ENCODE results near the gene AKIRIN2. TPM values are rescaled to one million over a fixed set of nuclear protein-coding genes. Genes with fewer than 3 reads are reported as not detected.

AKIRIN2 gene
- total and polyA plus RNA-seq, 2 experiments from 2014 or later = 24.2 to 49.6 TPM

DNA sequence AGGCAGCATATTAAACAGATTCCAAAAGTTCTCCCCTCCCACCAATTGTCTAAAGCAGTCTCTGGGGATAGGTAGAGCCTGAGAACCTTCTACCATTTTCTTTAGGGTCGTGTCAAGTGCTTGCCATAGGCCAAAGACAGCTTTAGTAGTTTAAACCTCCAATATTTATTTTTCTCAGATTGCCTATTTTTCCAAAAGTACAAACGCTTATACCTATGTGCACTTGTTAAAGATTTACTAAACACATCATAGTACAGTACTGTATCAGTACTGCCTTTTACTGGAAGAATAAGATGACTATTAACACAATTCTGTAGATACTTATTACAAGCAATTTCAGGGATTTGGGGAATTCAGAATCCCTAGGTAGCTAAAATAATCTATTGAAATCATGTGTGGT is 29.4 kb downstream of the AKIRIN2 start:
- DNase-seq (ENCODE audit: low spot score) = no peak
- H3K79me2 ChIP-seq = peaks cover 23% of the 10 kb centered on the region
- no peaks in the 10 kb centered on the region for H3K36me3 ChIP-seq (replicated peaks; ENCODE audit: insufficient read depth, low read depth)
- TF ChIP-seq EZH2phosphoT487 (IDR thresholded peaks at IDR 0.05; ENCODE audit: low read depth, severe bottlenecking, unreplicated experiment) = no peak
- no peak for TF ChIP-seq EZH2 (IDR thresholded peaks at IDR 0.05; ENCODE audit: borderline replicate concordance)
- TF ChIP-seq, protein P1, sequence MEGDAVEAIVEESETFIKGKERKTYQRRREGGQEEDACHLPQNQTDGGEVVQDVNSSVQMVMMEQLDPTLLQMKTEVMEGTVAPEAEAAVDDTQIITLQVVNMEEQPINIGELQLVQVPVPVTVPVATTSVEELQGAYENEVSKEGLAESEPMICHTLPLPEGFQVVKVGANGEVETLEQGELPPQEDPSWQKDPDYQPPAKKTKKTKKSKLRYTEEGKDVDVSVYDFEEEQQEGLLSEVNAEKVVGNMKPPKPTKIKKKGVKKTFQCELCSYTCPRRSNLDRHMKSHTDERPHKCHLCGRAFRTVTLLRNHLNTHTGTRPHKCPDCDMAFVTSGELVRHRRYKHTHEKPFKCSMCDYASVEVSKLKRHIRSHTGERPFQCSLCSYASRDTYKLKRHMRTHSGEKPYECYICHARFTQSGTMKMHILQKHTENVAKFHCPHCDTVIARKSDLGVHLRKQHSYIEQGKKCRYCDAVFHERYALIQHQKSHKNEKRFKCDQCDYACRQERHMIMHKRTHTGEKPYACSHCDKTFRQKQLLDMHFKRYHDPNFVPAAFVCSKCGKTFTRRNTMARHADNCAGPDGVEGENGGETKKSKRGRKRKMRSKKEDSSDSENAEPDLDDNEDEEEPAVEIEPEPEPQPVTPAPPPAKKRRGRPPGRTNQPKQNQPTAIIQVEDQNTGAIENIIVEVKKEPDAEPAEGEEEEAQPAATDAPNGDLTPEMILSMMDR (IDR thresholded peaks at IDR 0.05; ENCODE audit: poor library complexity) = no peak
- no peak overlapping the region for H3K4me2 ChIP-seq
- H3K4me3 ChIP-seq = no peak overlapping the region
- H3K4me1 ChIP-seq (ENCODE audit: insufficient read depth) = peaks cover 12% of the 10 kb centered on the region
- no peaks in the 10 kb centered on the region for H3K27me3 ChIP-seq
- H3K9me3 ChIP-seq (ENCODE audit: low read depth) = no peaks in the 10 kb centered on the region
- no peaks in the 10 kb centered on the region for H3K9me2 ChIP-seq (replicated peaks; ENCODE audit: insufficient read depth)
- H2AFZ ChIP-seq = no peak overlapping the region
- WGBS (ENCODE audit: low lambda C conversion rate, missing lambda C conversion rate) = 73% methylated on average over 2 of the region's 2 CpGs
- peak overlapping the region; percentile 67 for H3K27ac ChIP-seq
- no peaks in the 10 kb centered on the region for H4K20me1 ChIP-seq (ENCODE audit: insufficient read depth, poor library complexity, severe bottlenecking)

DNA sequence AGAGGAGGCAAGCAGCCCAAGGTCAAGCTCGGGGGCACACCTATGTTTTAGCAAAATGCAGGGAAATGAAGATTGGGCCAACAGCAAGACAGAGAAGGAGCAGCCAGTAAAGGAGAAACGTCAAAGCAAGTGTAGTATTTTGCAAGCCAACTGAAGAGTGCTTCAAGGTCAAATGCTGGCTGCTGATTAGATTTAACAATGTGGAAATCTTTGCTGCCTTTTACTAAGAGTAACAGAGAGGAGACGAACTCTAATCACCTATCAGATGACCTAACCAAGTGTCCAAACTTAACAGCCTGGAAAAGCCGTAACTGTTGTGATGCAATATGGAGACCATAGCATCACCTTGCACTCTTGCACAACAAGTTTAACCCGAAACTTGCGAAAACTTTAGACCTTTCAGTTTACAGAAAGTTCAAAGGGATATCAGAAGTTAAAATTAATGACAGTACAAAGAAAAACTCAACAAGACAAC is 30.4 kb downstream of the AKIRIN2 start:
- peak overlapping the region; percentile 72 for H3K27ac ChIP-seq
- H2AFZ ChIP-seq = no peak overlapping the region
- WGBS (ENCODE audit: low lambda C conversion rate, missing lambda C conversion rate) = 63% methylated on average over 6 of the region's 6 CpGs
- H3K4me3 ChIP-seq = no peak overlapping the region
- H3K4me1 ChIP-seq (ENCODE audit: insufficient read depth) = peaks cover 12% of the 10 kb centered on the region
- H3K4me2 ChIP-seq = no peak overlapping the region
- no peaks in the 10 kb centered on the region for H3K27me3 ChIP-seq
- H3K36me3 ChIP-seq (replicated peaks; ENCODE audit: insufficient read depth, low read depth) = no peaks in the 10 kb centered on the region
- no peaks in the 10 kb centered on the region for H4K20me1 ChIP-seq (ENCODE audit: insufficient read depth, poor library complexity, severe bottlenecking)
- H3K9me3 ChIP-seq (ENCODE audit: low read depth) = no peaks in the 10 kb centered on the region
- DNase-seq (ENCODE audit: low spot score) = peak; percentile 51
- no peaks in the 10 kb centered on the region for H3K9me2 ChIP-seq (replicated peaks; ENCODE audit: insufficient read depth)
- TF ChIP-seq EZH2 (IDR thresholded peaks at IDR 0.05; ENCODE audit: borderline replicate concordance) = no peak
- TF ChIP-seq EZH2phosphoT487 (IDR thresholded peaks at IDR 0.05; ENCODE audit: low read depth, severe bottlenecking, unreplicated experiment) = no peak
- TF ChIP-seq, protein P1 (IDR thresholded peaks at IDR 0.05; ENCODE audit: poor library complexity) = no peak
- H3K79me2 ChIP-seq = peaks cover 12% of the 10 kb centered on the region

DNA sequence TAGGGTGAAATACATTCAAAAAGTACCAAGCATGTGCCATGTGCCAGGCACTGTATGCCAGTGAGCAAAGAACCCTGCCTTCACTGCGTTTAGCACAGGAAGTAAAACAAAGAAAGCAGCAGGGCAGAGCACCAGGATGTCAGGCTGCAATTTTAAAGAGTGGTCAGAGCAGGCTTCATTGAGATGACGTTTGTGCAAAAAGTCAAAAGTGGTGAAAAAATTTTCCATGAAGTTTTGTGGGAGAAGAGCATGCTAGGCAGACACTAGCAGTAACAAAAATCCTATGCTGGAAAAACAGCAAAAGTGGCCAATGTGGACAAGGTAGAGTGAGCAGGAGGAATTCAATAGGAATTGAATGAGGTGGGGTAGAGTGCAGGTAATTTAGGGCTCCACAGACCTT is 31.3 kb downstream of the AKIRIN2 start:
- DNase-seq (ENCODE audit: low spot score) = no peak
- Histone ChIP-seq H3K4me1 (ENCODE audit: insufficient read depth) (peaks cover 12% of the 10 kb centered on the region), H4K20me1 (ENCODE audit: insufficient read depth, poor library complexity, severe bottlenecking) (no peaks in the 10 kb centered on the region), H3K36me3 (replicated peaks; ENCODE audit: insufficient read depth, low read depth) (no peaks in the 10 kb centered on the region), H3K4me3 (no peak overlapping the region), H3K79me2 (peaks cover 10% of the 10 kb centered on the region), H3K27me3 (no peaks in the 10 kb centered on the region), H3K9me2 (replicated peaks; ENCODE audit: insufficient read depth) (no peaks in the 10 kb centered on the region), H3K9me3 (ENCODE audit: low read depth) (no peaks in the 10 kb centered on the region), H3K27ac (peak overlapping the region; percentile 72), H3K4me2 (no peak overlapping the region), H2AFZ (no peak overlapping the region)
- TF ChIP-seq EZH2 (IDR thresholded peaks at IDR 0.05; ENCODE audit: borderline replicate concordance) (no peak), EZH2phosphoT487 (IDR thresholded peaks at IDR 0.05; ENCODE audit: low read depth, severe bottlenecking, unreplicated experiment) (no peak)
- TF ChIP-seq, protein P1 (IDR thresholded peaks at IDR 0.05; ENCODE audit: poor library complexity) = no peak
- WGBS (ENCODE audit: low lambda C conversion rate, missing lambda C conversion rate) = 88% methylated on average over 2 of the region's 2 CpGs
